KMS-11 (cell line): ENCODE measurements around the gene HMGXB3.
A peak's percentile ranks its signal among the peaks of the same experiment; 100 is the strongest.
"Not testable (repeated sequence)": the region's sequence is repeated elsewhere in the genome, so short reads cannot be mapped to it uniquely, and the experiment has no call there.

Experiments
- H2AFZ ChIP-seq: fragments of 200-600 bp; sonication (generic); 2 replicates; pipeline ENCODE4 v1.6.1; 2016; ENCODE audit warnings: antibody characterized with exemption, mixed run types, low read depth
- H3K27ac ChIP-seq: fragments of 200-600 bp; sonication (generic); 2 replicates; pipeline ENCODE4 v1.6.1; 2016; ENCODE audit warnings: mild to moderate bottlenecking, mixed run types
- H3K27me3 ChIP-seq: fragments of 200-600 bp; sonication (generic); 2 replicates; pipeline ENCODE4 v1.6.1; 2017; ENCODE audit warnings: mild to moderate bottlenecking, low read depth, mixed run types, moderate library complexity; ENCODE audit not compliant: insufficient read depth
- H3K36me3 ChIP-seq: fragments of 200-600 bp; sonication (generic); 2 replicates; pipeline ENCODE4 v1.6.1; 2017; ENCODE audit warnings: mild to moderate bottlenecking, mixed run types; ENCODE audit not compliant: insufficient read depth
- H3K4me1 ChIP-seq: fragments of 200-600 bp; sonication (generic); 2 replicates; pipeline ENCODE4 v1.6.1; 2016; ENCODE audit warnings: mild to moderate bottlenecking, low read depth, mixed run types; ENCODE audit not compliant: poor library complexity, severe bottlenecking
- H3K4me2 ChIP-seq: fragments of 200-600 bp; sonication (generic); 2 replicates; pipeline ENCODE4 v1.7.0; 2016; ENCODE audit warnings: mild to moderate bottlenecking, mixed run types
- H3K4me3 ChIP-seq: fragments of 200-600 bp; sonication (generic); IDR thresholded peaks from 2 replicates; pipeline ENCODE4 v1.6.1; 2017; ENCODE audit warnings: low read depth, low read length, mixed read lengths; ENCODE audit not compliant: insufficient read depth
- H3K79me2 ChIP-seq: fragments of 200-600 bp; sonication (generic); 2 replicates; pipeline ENCODE4 v1.6.1; 2016; ENCODE audit warnings: low read depth, mixed run types; ENCODE audit not compliant: insufficient read depth
- H3K9ac ChIP-seq: fragments of 200-600 bp; sonication (generic); 2 replicates; pipeline ENCODE4 v1.6.1; 2016; ENCODE audit warnings: mild to moderate bottlenecking, mixed run types
- H4K20me1 ChIP-seq: fragments of 200-600 bp; sonication (generic); 2 replicates; pipeline ENCODE4 v1.6.1; 2016; ENCODE audit warnings: mild to moderate bottlenecking, mixed run types; ENCODE audit not compliant: insufficient read depth
- CTCF ChIP-seq: fragments of 200-600 bp; sonication (generic); conservative IDR thresholded peaks from 2 replicates; pipeline ENCODE4 v1.6.1; 2017; ENCODE audit warnings: low read depth, mild to moderate bottlenecking, antibody characterized with exemption, low read length, moderate library complexity, mixed read lengths

HMGXB3 gene

GRCh38 chr5:150044712-150045111 is 44.2 kb downstream of the HMGXB3 start:
- Histone ChIP-seq H2AFZ (no peak overlapping the region), H3K27me3 (no peaks in the 10 kb centered on the region), H4K20me1 (no peaks in the 10 kb centered on the region), H3K4me2 (no peak overlapping the region), H3K9ac (no peak overlapping the region), H3K4me1 (no peaks in the 10 kb centered on the region), H3K36me3 (no peaks in the 10 kb centered on the region), H3K27ac (no peak overlapping the region), H3K79me2 (no peaks in the 10 kb centered on the region), H3K4me3 (no peak overlapping the region)
- no peak for TF ChIP-seq CTCF

GRCh38 chr5:150045549-150045948 is 45.0 kb downstream of the HMGXB3 start:
- no peak overlapping the region for H3K27ac ChIP-seq
- no peaks in the 10 kb centered on the region for H3K36me3 ChIP-seq
- H3K4me1 ChIP-seq = no peaks in the 10 kb centered on the region
- H3K27me3 ChIP-seq = no peaks in the 10 kb centered on the region
- H3K4me3 ChIP-seq = no peak overlapping the region
- no peaks in the 10 kb centered on the region for H4K20me1 ChIP-seq
- no peaks in the 10 kb centered on the region for H3K79me2 ChIP-seq
- H3K4me2 ChIP-seq = no peak overlapping the region
- TF ChIP-seq CTCF = 0 out of 2 replicates have a peak, but pooled peaks have one; percentile 27
- no peak overlapping the region for H2AFZ ChIP-seq
- no peak overlapping the region for H3K9ac ChIP-seq

GRCh38 chr5:150046031-150046430 is 45.5 kb downstream of the HMGXB3 start:
- no peaks in the 10 kb centered on the region for H3K4me1 ChIP-seq
- H2AFZ ChIP-seq = no peak overlapping the region
- H3K79me2 ChIP-seq = no peaks in the 10 kb centered on the region
- H3K27ac ChIP-seq = no peak overlapping the region
- no peak overlapping the region for H3K4me2 ChIP-seq
- no peaks in the 10 kb centered on the region for H4K20me1 ChIP-seq
- no peaks in the 10 kb centered on the region for H3K27me3 ChIP-seq
- no peak overlapping the region for H3K9ac ChIP-seq
- H3K36me3 ChIP-seq = peaks cover under 1% of the 10 kb centered on the region; the same call in 1 of the 2 replicates
- no peak for TF ChIP-seq CTCF
- no peak overlapping the region for H3K4me3 ChIP-seq

GRCh38 chr5:150050172-150050811 is 49.8 kb downstream of the HMGXB3 start:
- H3K9ac ChIP-seq, H3K27ac ChIP-seq, H3K4me3 ChIP-seq, H3K4me2 ChIP-seq, H3K27me3 ChIP-seq, H3K36me3 ChIP-seq, H3K79me2 ChIP-seq, H4K20me1 ChIP-seq, H2AFZ ChIP-seq, H3K4me1 ChIP-seq: not testable (repeated sequence)

- Histone ChIP-seq H3K4me3 (no peak overlapping the region), H3K27ac (no peak overlapping the region), H3K36me3 (peaks cover 3% of the 10 kb centered on the region; the same call in 1 of the 2 replicates), H4K20me1 (no peaks in the 10 kb centered on the region), H3K27me3 (no peaks in the 10 kb centered on the region), H2AFZ (no peak overlapping the region), H3K79me2 (no peaks in the 10 kb centered on the region), H3K4me1 (no peaks in the 10 kb centered on the region), H3K9ac (no peak overlapping the region), H3K4me2 (no peak overlapping the region)
- TF ChIP-seq CTCF = no peak
Observed at GRCh38 chr5:150051657-150052195, 51.2 kb downstream of the HMGXB3 start.
